Astrocyte (in vitro differentiated cells and primary cell): ENCODE data around the gene SETD4. TPM values are rescaled to one million over a fixed set of nuclear protein-coding genes. Genes with fewer than 3 reads are reported as not detected.

Experiments
- DNase-seq: peaks from one replicate; pipeline ENCODE4 v3.0.0-alpha.2; 2010; ENCODE audit warnings: low read depth
- FAIRE-seq: peaks from 2 replicates; lab custom pipeline; 2011; peaks lifted over from hg19 to GRCh38; lab: Jason Lieb, UNC
- H2AFZ ChIP-seq: 2 replicates; pipeline ENCODE4 v1.6.0; 2012; ENCODE audit warnings: low read depth, low read length, inconsistent platforms
- H3K27ac ChIP-seq: 2 replicates; pipeline ENCODE4 v1.5.1; 2011; ENCODE audit warnings: low read depth, low read length, inconsistent platforms
- H3K27me3 ChIP-seq: 2 replicates; pipeline ENCODE4 v1.6.0; 2011; ENCODE audit warnings: low read length, inconsistent platforms; ENCODE audit not compliant: insufficient read depth
- H3K36me3 ChIP-seq: 2 replicates; pipeline ENCODE4 v1.5.1; 2011; ENCODE audit warnings: low read length, inconsistent platforms; ENCODE audit not compliant: insufficient read depth
- H3K4me1 ChIP-seq: 2 replicates; pipeline ENCODE4 v1.5.1; 2011; ENCODE audit warnings: low read length, inconsistent platforms; ENCODE audit not compliant: insufficient read depth
- H3K4me2 ChIP-seq: 2 replicates; pipeline ENCODE4 v1.6.0; 2012; ENCODE audit warnings: low read length, inconsistent platforms
- H3K4me3 ChIP-seq: 2 replicates; pipeline ENCODE4 v1.5.1; 2011; ENCODE audit warnings: low read depth, mild to moderate bottlenecking, low read length, inconsistent platforms; ENCODE audit not compliant: insufficient read depth
- H3K79me2 ChIP-seq: 2 replicates; pipeline ENCODE4 v1.6.0; 2012; ENCODE audit warnings: mild to moderate bottlenecking, low read length, inconsistent platforms; ENCODE audit not compliant: insufficient read depth
- H3K9ac ChIP-seq: 2 replicates; pipeline ENCODE4 v1.6.0; 2012; ENCODE audit warnings: mild to moderate bottlenecking, low read length, inconsistent platforms
- H3K9me3 ChIP-seq: 2 replicates; pipeline ENCODE4 v1.5.1; 2012; ENCODE audit warnings: low read depth, mild to moderate bottlenecking, low read length, inconsistent platforms; ENCODE audit not compliant: insufficient read depth
- H4K20me1 ChIP-seq: 2 replicates; pipeline ENCODE4 v1.6.0; 2012; ENCODE audit warnings: low read length, inconsistent platforms; ENCODE audit not compliant: insufficient read depth
- H3K27ac Mint-ChIP-seq: one replicate; pipeline ENCODE4 v1.8.0; 2021; ENCODE audit warnings: mild to moderate bottlenecking, mixed read lengths; ENCODE audit not compliant: unreplicated experiment
- H3K27me3 Mint-ChIP-seq: one replicate; pipeline ENCODE4 v1.8.0; 2021; ENCODE audit warnings: low read depth, mixed read lengths; ENCODE audit not compliant: unreplicated experiment
- H3K36me3 Mint-ChIP-seq: one replicate; pipeline ENCODE4 v1.8.0; 2021; ENCODE audit warnings: low read depth, mixed read lengths; ENCODE audit not compliant: unreplicated experiment
- H3K4me1 Mint-ChIP-seq: one replicate; pipeline ENCODE4 v1.8.0; 2021; ENCODE audit warnings: low read depth, mixed read lengths; ENCODE audit not compliant: unreplicated experiment
- H3K4me3 Mint-ChIP-seq: one replicate; pipeline ENCODE4 v1.8.0; 2021; ENCODE audit warnings: mild to moderate bottlenecking, moderate library complexity, mixed read lengths; ENCODE audit not compliant: unreplicated experiment
- H3K9me3 Mint-ChIP-seq: one replicate; pipeline ENCODE4 v1.8.0; 2021; ENCODE audit warnings: mild to moderate bottlenecking, mixed read lengths; ENCODE audit not compliant: unreplicated experiment
- CTCF ChIP-seq: IDR thresholded peaks from 2 replicates; pipeline ENCODE4 v1.5.1; 2011; ENCODE audit warnings: low read depth, mild to moderate bottlenecking, inconsistent platforms, low read length, moderate library complexity; ENCODE audit not compliant: insufficient read depth
- EZH2 ChIP-seq: IDR thresholded peaks from 2 replicates; pipeline ENCODE4 v1.6.1; 2012; ENCODE audit warnings: mild to moderate bottlenecking, low read length, inconsistent platforms; ENCODE audit not compliant: insufficient read depth
- total RNA-seq: library from RNA; stranded (reverse); gene quantifications from 2 replicates; pipeline ENCODE4 v1.2.1, GENCODE V29; 2021

Gene SETD4
- total RNA-seq, 1 donor from 2014 or later = 14.8 TPM

- Mint-ChIP-seq H3K9me3 (no peaks in the 10 kb centered on the region), H3K27me3 (peaks cover 19% of the 10 kb centered on the region), H3K36me3 (peaks cover 2% of the 10 kb centered on the region), H3K27ac (no peak overlapping the region), H3K4me1 (no peaks in the 10 kb centered on the region), H3K4me3 (no peak overlapping the region)
- Histone ChIP-seq H3K9me3 (no peaks in the 10 kb centered on the region), H2AFZ (no peak overlapping the region), H3K4me2 (no peak overlapping the region), H3K9ac (no peak overlapping the region), H4K20me1 (no peaks in the 10 kb centered on the region), H3K36me3 (no peaks in the 10 kb centered on the region), H3K4me1 (no peaks in the 10 kb centered on the region), H3K79me2 (no peaks in the 10 kb centered on the region), H3K27me3 (peaks cover 26% of the 10 kb centered on the region), H3K4me3 (no peak overlapping the region), H3K27ac (no peak overlapping the region)
- FAIRE-seq (no peak), DNase-seq (no peak)
- TF ChIP-seq CTCF (no peak), EZH2 (no peak)
Measured at GRCh38 chr21:35990609-35991008, 69.7 kb downstream of the SETD4 start.

DNA sequence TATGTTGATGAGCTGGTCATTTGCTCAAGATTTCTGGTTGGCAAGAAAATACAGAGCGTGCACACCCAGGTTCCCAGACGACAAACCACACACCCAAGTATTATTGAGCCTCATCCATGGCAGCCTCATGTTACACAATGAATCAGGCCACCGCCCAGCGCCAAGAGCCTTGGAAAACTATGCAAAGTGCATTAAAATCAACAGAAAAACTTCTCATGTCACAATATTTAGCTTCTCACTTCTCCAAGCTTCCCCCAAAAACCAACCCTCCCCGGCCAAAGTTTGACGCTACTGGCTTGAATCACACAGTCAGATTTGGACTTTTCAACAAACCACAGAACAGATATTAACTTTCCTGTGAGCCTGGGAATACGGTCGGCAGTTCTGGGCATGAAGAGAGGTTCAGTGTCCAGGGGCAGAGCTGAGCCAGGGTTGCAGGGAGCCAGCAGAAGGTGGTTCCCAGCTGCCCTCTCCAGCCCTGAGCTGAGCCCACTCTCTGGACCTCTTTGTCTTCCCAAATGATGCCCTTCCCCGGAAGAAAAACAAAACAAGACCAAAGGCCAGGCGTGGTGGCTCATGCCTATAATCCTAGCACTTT lies 71.1 kb downstream of the SETD4 start:
- H3K9me3 Mint-ChIP-seq = no peaks in the 10 kb centered on the region
- FAIRE-seq = no peak
- no peak for DNase-seq
- H3K9me3 ChIP-seq = no peaks in the 10 kb centered on the region
- H3K36me3 Mint-ChIP-seq = peaks cover 2% of the 10 kb centered on the region
- H3K79me2 ChIP-seq = no peaks in the 10 kb centered on the region
- no peak overlapping the region for H2AFZ ChIP-seq
- peaks cover 15% of the 10 kb centered on the region for H3K27me3 Mint-ChIP-seq
- H3K27me3 ChIP-seq = peaks cover 23% of the 10 kb centered on the region
- no peaks in the 10 kb centered on the region for H3K4me1 Mint-ChIP-seq
- H4K20me1 ChIP-seq = no peaks in the 10 kb centered on the region
- no peak overlapping the region for H3K4me2 ChIP-seq
- H3K27ac ChIP-seq = no peak overlapping the region
- no peaks in the 10 kb centered on the region for H3K4me1 ChIP-seq
- H3K27ac Mint-ChIP-seq = no peak overlapping the region
- H3K9ac ChIP-seq = no peak overlapping the region
- no peaks in the 10 kb centered on the region for H3K36me3 ChIP-seq
- no peak overlapping the region for H3K4me3 ChIP-seq
- H3K4me3 Mint-ChIP-seq = no peak overlapping the region
- no peak for TF ChIP-seq CTCF
- no peak for TF ChIP-seq EZH2

DNA sequence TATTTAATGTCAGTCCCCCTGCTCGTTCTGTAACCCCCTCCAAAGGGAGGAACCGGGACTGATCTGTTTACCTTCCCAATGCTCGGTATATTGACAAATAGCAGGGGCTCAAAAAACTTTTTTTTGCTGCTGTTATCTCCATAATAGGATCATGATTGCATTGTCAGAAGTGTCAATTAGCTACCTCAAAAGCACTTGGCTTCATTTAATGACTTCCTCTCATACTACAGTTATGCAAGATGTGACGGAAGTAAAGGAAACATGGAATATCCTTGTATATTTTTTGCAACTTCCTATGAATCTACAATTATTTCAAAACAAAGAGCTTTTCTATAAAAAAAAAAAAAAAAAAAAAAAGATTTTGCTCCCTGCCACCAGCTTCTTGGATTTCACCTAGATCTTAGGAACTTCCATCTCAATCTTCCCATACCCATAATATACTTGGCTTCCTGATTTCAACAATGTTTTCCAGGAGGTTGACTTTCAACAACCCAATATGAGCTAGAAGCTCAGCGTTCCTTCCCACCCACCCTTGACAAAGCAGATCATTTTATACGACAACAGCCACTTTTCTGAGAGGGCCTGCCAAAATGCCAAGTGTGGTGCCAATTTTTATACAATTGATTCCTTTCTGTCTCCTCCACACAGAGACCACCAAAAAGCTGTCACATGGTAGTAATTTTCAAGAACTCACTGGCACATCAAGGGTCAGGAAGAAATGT lies 71.7 kb downstream of the SETD4 start:
- H3K4me2 ChIP-seq = no peak overlapping the region
- no peaks in the 10 kb centered on the region for H3K4me1 ChIP-seq
- Mint-ChIP-seq H3K4me1 (no peaks in the 10 kb centered on the region), H3K36me3 (peaks cover 2% of the 10 kb centered on the region), H3K9me3 (no peaks in the 10 kb centered on the region), H3K27me3 (peaks cover 15% of the 10 kb centered on the region), H3K27ac (no peak overlapping the region), H3K4me3 (no peak overlapping the region)
- H3K79me2 ChIP-seq = no peaks in the 10 kb centered on the region
- no peak overlapping the region for H3K4me3 ChIP-seq
- H3K27me3 ChIP-seq = peaks cover 23% of the 10 kb centered on the region
- H3K9ac ChIP-seq = no peak overlapping the region
- no peaks in the 10 kb centered on the region for H3K36me3 ChIP-seq
- H3K27ac ChIP-seq = no peak overlapping the region
- no peak for FAIRE-seq
- no peaks in the 10 kb centered on the region for H4K20me1 ChIP-seq
- no peak for DNase-seq
- no peaks in the 10 kb centered on the region for H3K9me3 ChIP-seq
- TF ChIP-seq CTCF (no peak), EZH2 (no peak)
- H2AFZ ChIP-seq = no peak overlapping the region
